ENCODE data around the gene TBC1D16. TPM values are rescaled to one million over a fixed set of nuclear protein-coding genes. Genes with fewer than 3 reads are reported as not detected.
A peak's percentile ranks its signal among the peaks of the same experiment; 100 is the strongest.

The TBC1D16 gene
- total RNA-seq, 1 experiment from 2014 or later = 85.8 TPM

DNA sequence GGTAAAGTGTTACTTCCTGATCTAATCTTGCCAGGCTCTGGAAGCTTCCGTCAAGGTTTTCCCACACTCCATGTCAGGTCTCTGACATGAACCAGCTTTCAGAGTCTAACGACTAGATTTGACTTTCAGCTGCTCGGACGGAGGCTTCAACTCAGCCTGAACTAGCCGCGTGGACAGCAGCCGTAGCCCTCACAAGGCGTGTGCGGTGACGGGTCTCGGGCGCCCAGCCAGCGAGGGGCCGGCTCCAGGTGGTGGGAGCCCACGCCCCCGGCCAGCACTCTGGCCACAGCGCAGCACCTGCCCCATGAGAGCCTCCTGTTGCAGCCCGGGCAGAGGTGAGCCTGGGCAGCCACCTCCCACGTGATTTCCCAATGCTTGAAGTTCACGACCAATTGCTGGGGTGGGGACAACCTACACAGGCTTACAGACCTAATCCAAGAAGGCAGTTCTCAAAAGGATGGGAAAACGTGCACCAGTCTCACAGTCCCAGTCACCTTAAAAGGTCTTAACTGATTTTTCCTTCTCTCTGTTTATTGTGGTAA lies 45.5 kb downstream of the TBC1D16 start:
- H2BK120ac ChIP-seq (ENCODE audit: low read depth, low read length, poor library complexity, severe bottlenecking) = no peak overlapping the region
- H4K91ac ChIP-seq (ENCODE audit: insufficient read length, low read depth, low read length) = no peak overlapping the region
- DNase-seq = no peak
- WGBS (ENCODE audit: extremely low coverage, insufficient read length, low lambda C conversion rate) = no CpG with 5 or more reads among the region's 21 CpGs
- H2BK20ac ChIP-seq (ENCODE audit: low read depth, low read length, poor library complexity, severe bottlenecking) = no peak overlapping the region
- Mint-ChIP-seq H3K4me3 (no peak overlapping the region), H3K36me3 (ENCODE audit: insufficient read depth in 1 of 3, low read depth in 3 of 3) (peaks cover 0 to 7% (median 0%) of the 10 kb centered on the region in 3 experiments; a peak in 1 of 7 replicates), H3K27me3 (ENCODE audit: low read depth) (peaks cover 1% of the 10 kb centered on the region; the same call in 1 of the 2 replicates), H3K27ac (peak overlapping the region in 2 of 3 experiments; percentile 21 to 59; a peak in 2 of 7 replicates), H3K4me1 (peaks cover 47 to 61% of the 10 kb centered on the region in 2 experiments), H3K9me3 (no peaks in the 10 kb centered on the region; a peak in 1 of 5 replicates)
- peaks cover 9% of the 10 kb centered on the region for H3K79me1 ChIP-seq (ENCODE audit: insufficient read depth, low read depth, low read length, poor library complexity, severe bottlenecking)
- no peak overlapping the region for H3K4me2 ChIP-seq (ENCODE audit: insufficient read depth, insufficient read length, low read length)
- no peaks in the 10 kb centered on the region for H3K9me3 ChIP-seq (ENCODE audit: control insufficient read depth, low read depth, low read length)
- no peak overlapping the region for H3K27ac ChIP-seq (ENCODE audit: insufficient read length, low read depth, low read length)
- TF ChIP-seq, protein P1, sequence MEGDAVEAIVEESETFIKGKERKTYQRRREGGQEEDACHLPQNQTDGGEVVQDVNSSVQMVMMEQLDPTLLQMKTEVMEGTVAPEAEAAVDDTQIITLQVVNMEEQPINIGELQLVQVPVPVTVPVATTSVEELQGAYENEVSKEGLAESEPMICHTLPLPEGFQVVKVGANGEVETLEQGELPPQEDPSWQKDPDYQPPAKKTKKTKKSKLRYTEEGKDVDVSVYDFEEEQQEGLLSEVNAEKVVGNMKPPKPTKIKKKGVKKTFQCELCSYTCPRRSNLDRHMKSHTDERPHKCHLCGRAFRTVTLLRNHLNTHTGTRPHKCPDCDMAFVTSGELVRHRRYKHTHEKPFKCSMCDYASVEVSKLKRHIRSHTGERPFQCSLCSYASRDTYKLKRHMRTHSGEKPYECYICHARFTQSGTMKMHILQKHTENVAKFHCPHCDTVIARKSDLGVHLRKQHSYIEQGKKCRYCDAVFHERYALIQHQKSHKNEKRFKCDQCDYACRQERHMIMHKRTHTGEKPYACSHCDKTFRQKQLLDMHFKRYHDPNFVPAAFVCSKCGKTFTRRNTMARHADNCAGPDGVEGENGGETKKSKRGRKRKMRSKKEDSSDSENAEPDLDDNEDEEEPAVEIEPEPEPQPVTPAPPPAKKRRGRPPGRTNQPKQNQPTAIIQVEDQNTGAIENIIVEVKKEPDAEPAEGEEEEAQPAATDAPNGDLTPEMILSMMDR (conservative IDR thresholded peaks at IDR 0.05) = no peak
- no peak overlapping the region for H3K9ac ChIP-seq (ENCODE audit: extremely low read depth, insufficient read length, low read length)
- H3K4me1 ChIP-seq (ENCODE audit: insufficient read depth, low read length) = peaks cover 3% of the 10 kb centered on the region; the same call in 1 of the 2 replicates
- H4K5ac ChIP-seq (ENCODE audit: insufficient read length, low read depth, low read length) = no peak overlapping the region
- H2BK15ac ChIP-seq (ENCODE audit: low read depth, low read length) = no peak overlapping the region
- no peak overlapping the region for H3K4ac ChIP-seq (ENCODE audit: low read depth, low read length)
- no peak overlapping the region for H4K8ac ChIP-seq (replicated peaks; ENCODE audit: insufficient read length, low read depth, low read length)
- peaks cover 2% of the 10 kb centered on the region; the same call in 1 of the 2 replicates for H3K79me2 ChIP-seq (ENCODE audit: insufficient read depth, low read length)
- no peak overlapping the region for H3K56ac ChIP-seq (ENCODE audit: insufficient read length, low read depth, low read length)
- H3K23ac ChIP-seq (ENCODE audit: insufficient read length, low read depth, low read length) = no peak overlapping the region
- H2AK5ac ChIP-seq (ENCODE audit: insufficient read length, low read length) = no peak overlapping the region
- H3K18ac ChIP-seq (ENCODE audit: insufficient read length, low read depth, low read length) = no peak overlapping the region
- no peaks in the 10 kb centered on the region for H4K20me1 ChIP-seq (ENCODE audit: control insufficient read depth, insufficient read depth, insufficient read length)
- H3K23me2 ChIP-seq (ENCODE audit: insufficient read length, low read depth, low read length, poor library complexity, severe bottlenecking) = no peaks in the 10 kb centered on the region
- H3T11ph ChIP-seq (ENCODE audit: low read length) = no peak overlapping the region
- H3K14ac ChIP-seq (ENCODE audit: insufficient read depth, low read length) = no peak overlapping the region
- no peak overlapping the region for H2BK12ac ChIP-seq (ENCODE audit: insufficient read length, low read depth, low read length)
- H2BK5ac ChIP-seq (ENCODE audit: insufficient read length, low read length) = no peak overlapping the region
- H3K27me3 ChIP-seq (ENCODE audit: insufficient read depth, low read length) = no peaks in the 10 kb centered on the region
- no peak overlapping the region for H2AFZ ChIP-seq (ENCODE audit: low read length)
